Skeletal muscle satellite cell (primary cell): ENCODE measurements around the gene KCTD17. TPM values are rescaled to one million over a fixed set of nuclear protein-coding genes. Genes with fewer than 3 reads are reported as not detected.

Experiments used
- H3K27me3 ChIP-seq: 2 replicates; pipeline ENCODE4 v1.7.0; 2013; ENCODE audit warnings: low read length; ENCODE audit not compliant: control insufficient read depth, insufficient read depth
- H3K36me3 ChIP-seq: 2 replicates; pipeline ENCODE4 v1.7.0; 2013; ENCODE audit warnings: mild to moderate bottlenecking, control low read depth, low read length; ENCODE audit not compliant: insufficient read depth
- H3K4me1 ChIP-seq: 2 replicates; pipeline ENCODE4 v1.7.0; 2013; ENCODE audit warnings: low read length; ENCODE audit not compliant: control insufficient read depth, insufficient read depth
- H3K4me2 ChIP-seq: 2 replicates; pipeline ENCODE4 v1.7.0; 2013; ENCODE audit warnings: mild to moderate bottlenecking, low read length
- H3K4me3 ChIP-seq: 2 replicates; pipeline ENCODE4 v1.7.0; 2013; ENCODE audit warnings: low read length
- H3K9ac ChIP-seq: 2 replicates; pipeline ENCODE4 v1.7.0; 2013; ENCODE audit warnings: mild to moderate bottlenecking, low read depth, low read length, moderate library complexity
- H3K9me3 ChIP-seq: replicated peaks from 2 replicates; pipeline ENCODE4 v1.7.0; 2013; ENCODE audit warnings: mild to moderate bottlenecking, control low read depth, low read length
- total RNA-seq: library from RNA; depleted of rRNA; stranded (reverse); fragments of >200 nt; gene quantifications from 2 replicates; pipeline ENCODE4 v1.2.3, GENCODE V29; 2012; rRNA removed

KCTD17 gene
- total RNA-seq = 27.1 and 27.6 TPM in 2 replicates

GRCh38 chr22:37051391-37052385, at the start of gene KCTD17:
TSS of gene KCTD17 (plus strand) at chr22:37051742. CDS start at chr22:37051761, 19 bp downstream.
- Histone ChIP-seq H3K4me2 (peak within 1 kb of the TSS; percentile 97), H3K9me3 (no peaks in the 10 kb centered on the region), H3K4me1 (peaks cover 21% of the 10 kb centered on the region), H3K27me3 (no peaks in the 10 kb centered on the region), H3K4me3 (peak within 1 kb of the TSS; percentile 99), H3K36me3 (peaks cover 13% of the 10 kb centered on the region), H3K9ac (peak within 1 kb of the TSS; percentile 88)

GRCh38 chr22:37001826-37002225, 49.7 kb upstream of the KCTD17 start:
- H3K4me1 ChIP-seq = peaks cover 5% of the 10 kb centered on the region
- H3K4me2 ChIP-seq = no peak overlapping the region
- H3K27me3 ChIP-seq = peaks cover 53% of the 10 kb centered on the region
- H3K4me3 ChIP-seq = no peak overlapping the region
- H3K9ac ChIP-seq = no peak overlapping the region
- H3K9me3 ChIP-seq = no peaks in the 10 kb centered on the region
- H3K36me3 ChIP-seq = no peaks in the 10 kb centered on the region

DNA sequence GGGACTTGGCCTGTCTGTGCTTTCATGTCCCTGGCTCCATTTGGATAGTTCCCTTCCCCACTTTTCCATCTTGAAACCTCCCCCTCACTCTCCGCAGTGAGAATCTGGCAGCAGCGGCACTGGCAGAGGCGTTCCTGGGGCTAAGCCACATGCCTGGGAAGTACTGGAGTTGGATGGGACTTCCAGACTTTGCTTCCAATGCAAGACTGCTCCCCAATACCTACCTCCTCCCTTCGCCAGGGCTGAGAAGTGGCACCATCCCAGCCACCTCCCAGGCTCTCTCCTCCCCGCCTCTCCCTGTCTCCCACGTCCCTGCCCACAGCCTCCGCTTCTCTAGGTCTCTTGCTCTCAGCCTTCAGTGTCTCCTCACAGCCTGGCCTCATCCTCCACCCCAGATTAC, 48.9 kb upstream of the KCTD17 start:
- Histone ChIP-seq H3K9me3 (no peaks in the 10 kb centered on the region), H3K4me3 (no peak overlapping the region), H3K4me2 (no peak overlapping the region), H3K27me3 (peaks cover 54% of the 10 kb centered on the region), H3K36me3 (no peaks in the 10 kb centered on the region), H3K9ac (no peak overlapping the region), H3K4me1 (peaks cover 5% of the 10 kb centered on the region)

DNA sequence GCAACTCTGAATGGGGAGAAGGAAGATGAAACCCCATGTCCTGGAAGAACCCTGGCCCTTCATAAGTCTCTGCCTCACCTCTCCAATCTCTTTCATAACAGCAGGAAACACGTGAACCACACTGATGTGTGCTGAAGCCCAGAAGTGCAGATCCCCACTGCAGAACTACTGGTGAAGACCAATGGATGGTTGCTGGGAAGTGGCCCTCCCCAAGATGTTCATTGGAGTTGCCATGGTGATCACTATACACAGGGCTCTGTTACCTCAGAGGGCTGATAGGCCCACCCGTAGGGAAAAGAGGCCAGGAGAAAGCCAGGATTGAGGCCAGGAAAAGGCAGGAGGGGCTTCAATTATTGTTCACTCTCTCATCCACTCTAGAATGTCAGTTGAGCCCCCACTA, 43.9 kb upstream of the KCTD17 start:
- no peak overlapping the region for H3K9ac ChIP-seq
- no peaks in the 10 kb centered on the region for H3K9me3 ChIP-seq
- no peak overlapping the region for H3K4me3 ChIP-seq
- no peak overlapping the region for H3K4me2 ChIP-seq
- H3K36me3 ChIP-seq = no peaks in the 10 kb centered on the region
- H3K4me1 ChIP-seq = peaks cover 5% of the 10 kb centered on the region
- peaks cover 52% of the 10 kb centered on the region for H3K27me3 ChIP-seq

DNA sequence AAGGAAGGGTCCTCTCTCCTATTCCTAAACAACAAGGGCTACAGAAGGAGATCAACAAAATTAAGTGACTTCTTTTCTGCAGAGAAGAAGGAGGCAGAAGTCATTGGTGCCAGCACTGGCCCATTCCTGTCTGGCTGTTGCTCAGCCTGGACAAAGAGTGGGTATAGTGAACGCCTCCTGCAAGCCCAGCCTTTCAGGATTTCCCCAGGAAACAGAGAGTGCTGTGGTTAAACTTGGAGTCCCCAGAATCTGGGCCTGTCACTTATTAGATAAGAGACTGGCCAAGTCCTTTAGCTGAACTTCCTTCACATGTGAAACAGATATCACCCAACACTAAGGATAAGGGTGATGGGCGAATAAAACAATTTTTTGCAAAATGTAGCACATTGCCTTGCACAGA, 43.2 kb upstream of the KCTD17 start:
- no peak overlapping the region for H3K4me2 ChIP-seq
- no peaks in the 10 kb centered on the region for H3K9me3 ChIP-seq
- no peak overlapping the region for H3K9ac ChIP-seq
- H3K27me3 ChIP-seq = peaks cover 45% of the 10 kb centered on the region
- no peak overlapping the region for H3K4me3 ChIP-seq
- peaks cover 5% of the 10 kb centered on the region for H3K4me1 ChIP-seq
- no peaks in the 10 kb centered on the region for H3K36me3 ChIP-seq

- Histone ChIP-seq H3K4me3 (no peak overlapping the region), H3K36me3 (no peaks in the 10 kb centered on the region), H3K4me2 (no peak overlapping the region), H3K4me1 (peaks cover 5% of the 10 kb centered on the region), H3K27me3 (peaks cover 45% of the 10 kb centered on the region), H3K9me3 (no peaks in the 10 kb centered on the region), H3K9ac (no peak overlapping the region)
These were observed 42.1 kb upstream of the KCTD17 start for GRCh38 chr22:37009490-37009889.

- H3K9ac ChIP-seq = no peak overlapping the region
These were observed 41.4 kb upstream of the KCTD17 start for GRCh38 chr22:37010174-37010573.

DNA sequence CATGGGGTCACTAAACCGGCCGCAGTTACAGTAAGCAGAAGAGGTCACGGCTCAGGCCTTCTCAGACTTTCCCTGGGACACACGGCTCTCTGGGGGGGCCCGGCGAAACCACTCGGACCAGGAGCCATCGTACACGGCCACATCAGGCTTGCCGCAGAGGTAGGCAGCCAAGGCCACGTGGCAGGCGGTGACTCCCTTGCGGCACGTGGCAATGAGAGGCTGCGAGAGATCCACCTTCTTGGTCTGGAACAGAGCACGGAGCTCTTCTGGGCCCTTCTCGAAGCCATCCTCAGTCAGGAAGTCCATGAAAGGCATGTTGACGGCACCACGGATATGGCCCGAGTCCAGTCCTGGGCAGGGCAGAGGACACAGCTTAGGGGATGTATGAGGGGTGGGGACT, 40.6 kb upstream of the KCTD17 start:
- Histone ChIP-seq H3K36me3 (no peaks in the 10 kb centered on the region), H3K4me1 (peaks cover 5% of the 10 kb centered on the region), H3K4me2 (no peak overlapping the region), H3K27me3 (peaks cover 33% of the 10 kb centered on the region), H3K9ac (no peak overlapping the region), H3K9me3 (no peaks in the 10 kb centered on the region), H3K4me3 (no peak overlapping the region)

More at GRCh38 chr22:37010174-37010573, 41.4 kb upstream of the KCTD17 start:
- Histone ChIP-seq H3K9me3 (no peaks in the 10 kb centered on the region), H3K4me3 (no peak overlapping the region), H3K27me3 (peaks cover 41% of the 10 kb centered on the region), H3K36me3 (no peaks in the 10 kb centered on the region), H3K4me1 (peaks cover 5% of the 10 kb centered on the region), H3K4me2 (no peak overlapping the region)

DNA sequence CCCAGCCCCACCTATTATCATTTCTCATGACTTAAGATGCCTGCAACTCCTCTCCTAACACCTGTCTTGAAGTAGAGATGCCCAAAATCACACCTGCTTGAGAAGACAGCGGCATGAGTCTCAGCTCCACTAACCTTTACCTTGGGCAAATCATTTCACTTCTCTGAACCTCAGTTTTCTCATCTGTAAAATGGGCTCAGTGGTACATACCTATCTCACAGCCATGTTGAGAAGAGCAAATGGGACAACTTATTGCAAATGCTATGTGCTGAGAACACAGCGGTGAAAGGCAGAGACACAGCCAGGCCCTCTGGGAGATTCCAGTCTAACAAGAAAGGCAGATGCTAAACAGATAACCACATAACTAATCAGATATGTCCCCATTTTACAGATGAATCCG, 40.1 kb upstream of the KCTD17 start:
- H3K4me3 ChIP-seq = no peak overlapping the region
- H3K4me2 ChIP-seq = no peak overlapping the region
- peaks cover 28% of the 10 kb centered on the region for H3K27me3 ChIP-seq
- no peak overlapping the region for H3K9ac ChIP-seq
- H3K4me1 ChIP-seq = peaks cover 5% of the 10 kb centered on the region
- H3K36me3 ChIP-seq = no peaks in the 10 kb centered on the region
- no peaks in the 10 kb centered on the region for H3K9me3 ChIP-seq

DNA sequence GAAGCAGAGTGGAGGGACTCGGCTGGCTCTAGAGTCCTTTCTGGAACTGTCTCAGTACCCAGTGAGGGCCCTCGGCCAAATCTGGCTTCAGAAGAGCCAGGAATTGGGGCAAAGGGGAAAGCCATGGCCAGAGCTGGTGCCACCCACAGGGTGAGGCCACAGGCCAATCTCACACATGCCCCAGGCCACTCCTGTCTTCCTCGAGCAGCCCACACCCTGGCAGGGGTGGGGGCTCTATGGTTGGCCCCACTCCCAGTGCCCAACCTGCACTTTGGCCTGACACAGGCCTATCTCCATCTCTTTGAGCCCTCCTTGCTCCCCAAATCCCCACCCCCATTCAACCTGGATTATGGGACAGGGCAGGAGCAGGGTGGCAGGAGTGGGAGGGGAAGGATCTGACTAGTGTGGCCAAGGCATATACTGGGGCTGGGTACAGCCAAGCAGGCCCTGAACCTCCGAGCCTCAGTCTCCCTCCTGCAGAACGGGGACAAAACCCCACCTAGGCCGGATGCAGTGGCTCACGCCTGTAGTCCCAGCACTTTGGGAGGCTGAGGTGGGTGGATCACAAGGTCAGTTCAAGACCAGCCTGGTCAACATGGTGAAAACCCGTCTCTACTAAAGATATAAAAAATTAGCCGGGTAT, 39.2 kb upstream of the KCTD17 start:
- Histone ChIP-seq H3K9me3 (no peaks in the 10 kb centered on the region), H3K4me2 (no peak overlapping the region), H3K4me3 (no peak overlapping the region), H3K9ac (no peak overlapping the region), H3K4me1 (peaks cover 6% of the 10 kb centered on the region), H3K36me3 (peaks cover under 1% of the 10 kb centered on the region), H3K27me3 (peaks cover 19% of the 10 kb centered on the region)

DNA sequence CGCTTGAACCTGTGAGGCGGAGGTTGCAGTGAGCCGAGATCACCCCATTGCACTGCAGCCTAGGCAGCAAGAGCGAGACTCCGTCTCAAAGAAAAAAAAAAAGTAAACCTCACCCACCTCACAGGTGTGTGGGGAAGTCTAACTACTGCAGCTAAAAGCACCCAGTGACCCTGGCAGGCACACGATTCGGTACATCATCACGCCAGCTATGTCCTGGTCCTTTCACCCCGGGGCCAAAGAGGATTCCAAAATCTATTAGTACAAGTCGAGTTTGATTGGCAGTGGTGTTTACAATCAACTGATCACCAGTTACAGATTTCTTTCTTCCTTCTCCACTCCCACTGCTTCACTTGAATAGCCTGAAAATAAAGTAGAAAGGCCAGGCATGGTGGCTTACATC, 38.6 kb upstream of the KCTD17 start:
- Histone ChIP-seq H3K9ac (no peak overlapping the region), H3K4me3 (no peak overlapping the region), H3K27me3 (peaks cover 13% of the 10 kb centered on the region), H3K9me3 (no peaks in the 10 kb centered on the region), H3K4me1 (peaks cover 12% of the 10 kb centered on the region), H3K36me3 (peaks cover 6% of the 10 kb centered on the region), H3K4me2 (no peak overlapping the region)
